Measurements from ENCODE around the gene LOC101059915.
"Not testable (repeated sequence)": the region's sequence is repeated elsewhere in the genome, so short reads cannot be mapped to it uniquely, and the experiment has no call there.

The LOC101059915 gene

DNA sequence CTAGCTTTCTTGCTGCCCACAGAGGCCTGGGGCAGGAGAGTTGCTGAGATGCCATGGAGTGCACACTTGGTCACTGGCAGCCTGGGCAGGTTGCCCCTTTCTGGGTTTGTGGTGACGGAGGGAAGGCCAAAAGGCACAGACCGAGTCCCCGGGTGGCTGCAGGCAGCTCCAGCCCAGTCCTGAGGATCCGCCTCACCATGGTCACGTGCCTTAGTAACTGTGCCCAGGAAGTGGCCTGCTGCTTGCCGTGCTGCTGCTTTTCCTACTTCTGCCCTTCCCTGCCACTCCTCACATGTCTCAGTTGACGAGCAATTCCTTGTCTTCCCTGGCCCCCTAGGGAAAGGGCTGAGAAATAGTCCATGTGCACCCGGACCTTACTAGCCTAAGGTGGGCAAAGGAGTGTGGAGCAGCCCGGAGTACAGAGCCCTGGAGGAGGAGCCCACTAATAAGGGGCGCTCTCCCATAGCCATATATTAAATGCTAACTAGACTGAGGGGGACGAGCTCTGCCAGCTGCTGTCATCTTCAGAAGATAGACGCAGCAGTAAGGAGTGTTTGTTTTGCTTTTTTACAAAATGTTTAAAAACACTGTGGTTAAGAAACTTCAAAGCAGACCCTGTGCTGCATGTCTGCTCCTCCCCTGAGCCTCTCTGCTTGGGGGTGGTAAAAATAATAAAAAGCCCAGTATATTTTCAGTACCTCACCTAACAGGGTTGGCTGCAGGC lies 31.1 kb downstream of the LOC101059915 start:
- H3K9me2 ChIP-seq (ENCODE audit: insufficient read depth, low read length); H3K36me3 ChIP-seq (ENCODE audit: insufficient read depth, low read length); H2AFZ ChIP-seq (ENCODE audit: low read length); BruUV-seq (replicated peaks); POLR2A ChIA-PET; intact Hi-C loops (cut with micrococcal nuclease; ENCODE audit: unreplicated experiment); H3K27ac ChIP-seq (ENCODE audit: low read depth, low read length, poor library complexity, severe bottlenecking); DNase-seq (ENCODE audit: low spot score); H3K4me1 ChIP-seq (ENCODE audit: insufficient read depth, low read length, poor library complexity, severe bottlenecking); H3K79me2 ChIP-seq (ENCODE audit: insufficient read depth, low read depth, low read length); H3K9me3 ChIP-seq (ENCODE audit: low read length); CTCF ChIA-PET (ENCODE audit: unreplicated experiment); H4K20me1 ChIP-seq (ENCODE audit: insufficient read depth, low read length); H3K4me3 ChIP-seq (ENCODE audit: low read depth, low read length, poor library complexity, severe bottlenecking); H3K4me2 ChIP-seq (ENCODE audit: low read length): not testable (repeated sequence)

GRCh38 chrX:71699023-71699344 lies 31.6 kb downstream of the LOC101059915 start:
- H3K4me2 ChIP-seq (ENCODE audit: low read length); H3K4me3 ChIP-seq (ENCODE audit: low read depth, low read length, poor library complexity, severe bottlenecking); H3K27ac ChIP-seq (ENCODE audit: low read depth, low read length, poor library complexity, severe bottlenecking); H3K79me2 ChIP-seq (ENCODE audit: insufficient read depth, low read depth, low read length); DNase-seq (ENCODE audit: low spot score); H3K4me1 ChIP-seq (ENCODE audit: insufficient read depth, low read length, poor library complexity, severe bottlenecking); POLR2A ChIA-PET; H3K36me3 ChIP-seq (ENCODE audit: insufficient read depth, low read length); CTCF ChIA-PET (ENCODE audit: unreplicated experiment); BruUV-seq (replicated peaks); H3K9me2 ChIP-seq (ENCODE audit: insufficient read depth, low read length); H2AFZ ChIP-seq (ENCODE audit: low read length); intact Hi-C loops (cut with micrococcal nuclease; ENCODE audit: unreplicated experiment); H3K9me3 ChIP-seq (ENCODE audit: low read length); H4K20me1 ChIP-seq (ENCODE audit: insufficient read depth, low read length): not testable (repeated sequence)

DNA sequence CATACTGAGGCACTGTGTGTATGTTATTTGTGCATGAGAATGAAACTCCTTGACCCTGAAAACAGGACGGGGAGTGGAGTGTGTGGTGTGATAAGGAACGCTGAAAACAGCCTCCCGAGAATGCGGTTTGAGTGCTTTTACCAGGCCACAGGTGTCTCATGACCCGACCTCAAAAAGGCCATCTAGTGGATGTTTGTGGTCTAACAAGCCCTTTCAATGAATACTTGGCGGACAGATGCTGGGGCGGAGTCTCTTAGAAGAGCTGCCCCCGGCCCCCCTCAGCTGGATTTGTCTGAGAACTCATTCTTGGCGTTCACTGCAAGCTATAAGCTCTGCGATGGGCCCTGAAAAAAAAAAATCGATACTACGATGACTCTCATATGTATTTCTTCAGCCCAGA lies 35.5 kb downstream of the LOC101059915 start:
- POLR2A ChIA-PET; BruUV-seq (replicated peaks); intact Hi-C loops (cut with micrococcal nuclease; ENCODE audit: unreplicated experiment); H3K79me2 ChIP-seq (ENCODE audit: insufficient read depth, low read depth, low read length); DNase-seq (ENCODE audit: low spot score); H2AFZ ChIP-seq (ENCODE audit: low read length); H3K9me2 ChIP-seq (ENCODE audit: insufficient read depth, low read length); H4K20me1 ChIP-seq (ENCODE audit: insufficient read depth, low read length); H3K4me2 ChIP-seq (ENCODE audit: low read length); H3K4me3 ChIP-seq (ENCODE audit: low read depth, low read length, poor library complexity, severe bottlenecking); H3K4me1 ChIP-seq (ENCODE audit: insufficient read depth, low read length, poor library complexity, severe bottlenecking); H3K27ac ChIP-seq (ENCODE audit: low read depth, low read length, poor library complexity, severe bottlenecking); H3K36me3 ChIP-seq (ENCODE audit: insufficient read depth, low read length); H3K9me3 ChIP-seq (ENCODE audit: low read length); CTCF ChIA-PET (ENCODE audit: unreplicated experiment): not testable (repeated sequence)

DNA sequence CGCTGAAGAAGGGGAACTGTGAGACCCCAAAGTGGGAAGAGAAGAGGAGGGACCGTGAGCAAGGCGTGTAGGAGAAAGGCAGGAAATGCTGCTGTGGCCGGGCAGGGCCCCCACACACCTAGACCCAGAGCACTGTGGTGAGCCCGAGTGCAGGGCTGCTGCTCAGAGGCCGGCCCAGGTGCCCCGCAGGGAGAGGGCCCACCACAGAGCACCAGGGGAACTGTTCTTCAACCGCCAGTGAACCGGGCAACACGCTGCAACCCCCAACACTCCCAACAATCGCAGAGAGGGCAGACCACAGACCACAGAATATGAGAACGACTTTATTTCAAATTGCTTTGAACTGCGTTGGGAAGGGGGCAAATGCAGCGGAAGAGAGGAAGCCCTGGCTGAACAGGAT lies 46.7 kb downstream of the LOC101059915 start:
- not testable (repeated sequence) for BruUV-seq (replicated peaks); DNase-seq (ENCODE audit: low spot score)

DNA sequence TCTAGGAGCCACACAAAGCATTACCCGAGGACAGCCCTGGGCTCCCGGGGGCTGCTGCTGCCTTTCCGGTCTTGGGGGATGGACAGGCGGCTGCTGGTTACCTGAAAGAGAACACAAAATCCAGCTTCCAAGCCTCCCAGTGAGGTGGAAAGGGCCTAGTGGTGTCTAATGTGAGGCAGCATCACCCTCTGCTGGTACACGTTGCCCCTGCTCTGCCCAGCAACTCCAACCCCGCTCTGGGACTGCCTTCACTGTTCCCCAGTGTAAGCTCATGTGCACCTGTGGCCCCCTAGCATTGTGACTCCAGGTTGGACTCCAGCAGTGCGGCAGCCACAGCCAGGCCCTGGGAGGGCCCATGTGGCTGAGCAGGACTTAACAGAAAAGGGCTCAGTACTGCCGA lies 48.2 kb downstream of the LOC101059915 start:
- intact Hi-C loops (cut with micrococcal nuclease; ENCODE audit: unreplicated experiment); H3K9me2 ChIP-seq (ENCODE audit: insufficient read depth, low read length); H2AFZ ChIP-seq (ENCODE audit: low read length); CTCF ChIA-PET (ENCODE audit: unreplicated experiment); H3K9me3 ChIP-seq (ENCODE audit: low read length); H4K20me1 ChIP-seq (ENCODE audit: insufficient read depth, low read length); BruUV-seq (replicated peaks); H3K79me2 ChIP-seq (ENCODE audit: insufficient read depth, low read depth, low read length); POLR2A ChIA-PET; H3K36me3 ChIP-seq (ENCODE audit: insufficient read depth, low read length); H3K4me1 ChIP-seq (ENCODE audit: insufficient read depth, low read length, poor library complexity, severe bottlenecking); DNase-seq (ENCODE audit: low spot score); H3K27ac ChIP-seq (ENCODE audit: low read depth, low read length, poor library complexity, severe bottlenecking); H3K4me3 ChIP-seq (ENCODE audit: low read depth, low read length, poor library complexity, severe bottlenecking); H3K4me2 ChIP-seq (ENCODE audit: low read length): not testable (repeated sequence)

More for the DNA sequence above, 46.7 kb downstream of the LOC101059915 start:
- H3K9me3 ChIP-seq (ENCODE audit: low read length); H4K20me1 ChIP-seq (ENCODE audit: insufficient read depth, low read length); intact Hi-C loops (cut with micrococcal nuclease; ENCODE audit: unreplicated experiment); POLR2A ChIA-PET; H3K9me2 ChIP-seq (ENCODE audit: insufficient read depth, low read length); H3K4me1 ChIP-seq (ENCODE audit: insufficient read depth, low read length, poor library complexity, severe bottlenecking); H3K27ac ChIP-seq (ENCODE audit: low read depth, low read length, poor library complexity, severe bottlenecking); H3K4me3 ChIP-seq (ENCODE audit: low read depth, low read length, poor library complexity, severe bottlenecking); H3K36me3 ChIP-seq (ENCODE audit: insufficient read depth, low read length); H3K4me2 ChIP-seq (ENCODE audit: low read length); CTCF ChIA-PET (ENCODE audit: unreplicated experiment); H2AFZ ChIP-seq (ENCODE audit: low read length); H3K79me2 ChIP-seq (ENCODE audit: insufficient read depth, low read depth, low read length): not testable (repeated sequence)

- H2AFZ ChIP-seq (ENCODE audit: low read length); DNase-seq (ENCODE audit: low spot score); BruUV-seq (replicated peaks); H3K36me3 ChIP-seq (ENCODE audit: insufficient read depth, low read length); POLR2A ChIA-PET; H4K20me1 ChIP-seq (ENCODE audit: insufficient read depth, low read length); intact Hi-C loops (cut with micrococcal nuclease; ENCODE audit: unreplicated experiment); H3K9me2 ChIP-seq (ENCODE audit: insufficient read depth, low read length); H3K27ac ChIP-seq (ENCODE audit: low read depth, low read length, poor library complexity, severe bottlenecking); H3K9me3 ChIP-seq (ENCODE audit: low read length); H3K4me2 ChIP-seq (ENCODE audit: low read length); H3K4me3 ChIP-seq (ENCODE audit: low read depth, low read length, poor library complexity, severe bottlenecking); H3K79me2 ChIP-seq (ENCODE audit: insufficient read depth, low read depth, low read length); CTCF ChIA-PET (ENCODE audit: unreplicated experiment); H3K4me1 ChIP-seq (ENCODE audit: insufficient read depth, low read length, poor library complexity, severe bottlenecking): not testable (repeated sequence)
These were observed 49.0 kb downstream of the LOC101059915 start for GRCh38 chrX:71716323-71716722.

DNA sequence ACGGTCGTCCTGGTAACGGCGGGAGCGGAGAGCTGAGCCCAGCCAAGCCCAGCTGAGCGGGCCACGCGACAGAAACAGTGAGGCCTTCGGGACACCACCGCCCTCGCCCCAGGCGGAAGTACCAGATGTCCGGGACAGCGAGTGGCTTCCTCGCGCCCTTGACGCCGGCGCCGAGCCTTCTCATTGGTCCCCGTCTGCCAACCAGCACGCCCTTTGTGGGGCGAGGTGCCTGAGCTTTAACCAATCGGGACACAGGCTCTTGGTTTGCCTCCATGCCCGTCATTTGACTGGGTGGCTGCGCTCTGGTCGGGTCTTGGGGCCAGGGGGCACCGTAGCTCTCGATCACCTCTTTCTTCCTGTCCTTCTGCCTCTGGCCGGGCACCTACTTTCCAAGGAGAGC lies 50.8 kb downstream of the LOC101059915 start, which contains the start of gene CXorf49:
TSS of gene CXorf49 (minus strand) at position 101 of the 400 bp plus-strand sequence. CDS start 134 bp downstream, outside the sequence.
- POLR2A ChIA-PET; DNase-seq (ENCODE audit: low spot score); intact Hi-C loops (cut with micrococcal nuclease; ENCODE audit: unreplicated experiment); H3K4me2 ChIP-seq (ENCODE audit: low read length); H3K36me3 ChIP-seq (ENCODE audit: insufficient read depth, low read length); H2AFZ ChIP-seq (ENCODE audit: low read length); H3K9me3 ChIP-seq (ENCODE audit: low read length); H4K20me1 ChIP-seq (ENCODE audit: insufficient read depth, low read length); CTCF ChIA-PET (ENCODE audit: unreplicated experiment); BruUV-seq (replicated peaks); H3K4me1 ChIP-seq (ENCODE audit: insufficient read depth, low read length, poor library complexity, severe bottlenecking); H3K27ac ChIP-seq (ENCODE audit: low read depth, low read length, poor library complexity, severe bottlenecking); H3K79me2 ChIP-seq (ENCODE audit: insufficient read depth, low read depth, low read length); H3K4me3 ChIP-seq (ENCODE audit: low read depth, low read length, poor library complexity, severe bottlenecking); H3K9me2 ChIP-seq (ENCODE audit: insufficient read depth, low read length): not testable (repeated sequence)

Measured in OCI-LY7 (cell line).